Endothelial cell of umbilical vein (primary cell): Measurements from ENCODE around the gene AP3S2. TPM values are rescaled to one million over a fixed set of nuclear protein-coding genes. Genes with fewer than 3 reads are reported as not detected.
A peak's percentile ranks its signal among the peaks of the same experiment; 100 is the strongest.

Experiments used
- BruUV-seq: library from RNA; stranded (reverse); fragments of 400-500 nt; replicated peaks from 2 replicates; lab custom pipeline; 2021; lab: Mats Ljungman, UMichigan
- CTCF ChIA-PET: fragments of 300-600, 350-600 bp; sonication (Branson Sonifier 250); formaldehyde crosslinking; loops from one replicate; lab custom pipeline; 2021; ENCODE audit warnings: antibody characterized with exemption, inconsistent platforms; lab: Charles Lee
- POLR2A ChIA-PET: fragments of 300-600, 350-600 bp; sonication (Branson Sonifier 250); formaldehyde crosslinking; loops from one replicate; lab custom pipeline; 2021; ENCODE audit warnings: antibody characterized with exemption, inconsistent platforms; lab: Charles Lee
- DNase-seq: peaks from one replicate; pipeline ENCODE4 v3.0.0-alpha.2; 2011; ENCODE audit warnings: low read depth, low spot score
- FAIRE-seq: peaks from 2 replicates; lab custom pipeline; 2011; peaks lifted over from hg19 to GRCh38; lab: Jason Lieb, UNC
- H2AFZ ChIP-seq: 2 replicates; pipeline ENCODE4 v1.6.0; 2012; ENCODE audit warnings: low read depth, low read length, control low read depth, inconsistent platforms
- H3K27ac ChIP-seq: 2 replicates; pipeline ENCODE4 v1.5.1; 2011; ENCODE audit warnings: low read depth, mild to moderate bottlenecking, control low read depth, low read length, moderate library complexity; ENCODE audit not compliant: insufficient read depth
- H3K27me3 ChIP-seq, 2 experiments: 2 replicates each; pipeline versions ENCODE4 v1.6.0 to v1.6.1; 2011; ENCODE audit warnings: low read length in 2 of 2, mixed read lengths in 1 of 2; ENCODE audit not compliant: control insufficient read depth in 2 of 2, insufficient read depth in 2 of 2
- H3K36me3 ChIP-seq, 2 experiments: 2 replicates in 1 of 2; 3 replicates in 1 of 2; pipeline ENCODE4 v1.5.1; 2011; ENCODE audit warnings: low read length in 2 of 2, mild to moderate bottlenecking in 1 of 2, moderate library complexity in 1 of 2; ENCODE audit not compliant: control insufficient read depth in 2 of 2, insufficient read depth in 2 of 2; ENCODE audit errors: extremely low read depth in 1 of 2
- H3K4me1 ChIP-seq: 3 replicates; pipeline ENCODE4 v1.5.1; 2011; ENCODE audit warnings: mild to moderate bottlenecking, low read length; ENCODE audit not compliant: control insufficient read depth, insufficient read depth; ENCODE audit errors: extremely low read depth
- H3K4me2 ChIP-seq: 2 replicates; pipeline ENCODE4 v1.6.1; 2011; ENCODE audit warnings: low read length, control low read depth, mixed read lengths; ENCODE audit not compliant: insufficient read depth
- H3K4me3 ChIP-seq, 3 experiments: fragments of 200-600 bp in 1 of 3; sonication (generic), shearing (Covaris generic) in 1 of 3; replicated peaks in 1 of 3; 2 replicates each; pipeline ENCODE4 v1.5.1; 2011 to 2016; ENCODE audit warnings: control low read depth in 3 of 3, low read length in 3 of 3, mild to moderate bottlenecking in 2 of 3, inconsistent platforms in 1 of 3, low read depth in 1 of 3, moderate library complexity in 1 of 3; ENCODE audit not compliant: insufficient read depth in 1 of 3
- H3K79me2 ChIP-seq: 2 replicates; pipeline ENCODE4 v1.6.0; 2012; ENCODE audit warnings: low read length, inconsistent platforms; ENCODE audit not compliant: control insufficient read depth, insufficient read depth
- H3K9ac ChIP-seq: replicated peaks from 2 replicates; pipeline ENCODE3; 2011; ENCODE audit warnings: low read length, control low read depth; ENCODE audit not compliant: insufficient read depth; ENCODE audit errors: extremely low read depth
- H3K9me1 ChIP-seq: replicated peaks from 3 replicates; pipeline ENCODE4 v1.6.0; 2011; ENCODE audit warnings: mild to moderate bottlenecking, low read length; ENCODE audit not compliant: control insufficient read depth, insufficient read depth; ENCODE audit errors: extremely low read depth
- H3K9me3 ChIP-seq: replicated peaks from 2 replicates; pipeline ENCODE4 v1.5.1; 2012; ENCODE audit warnings: low read length, inconsistent platforms; ENCODE audit not compliant: control insufficient read depth, insufficient read depth
- H4K20me1 ChIP-seq: replicated peaks from 2 replicates; pipeline ENCODE3; 2011; ENCODE audit warnings: mild to moderate bottlenecking, low read length; ENCODE audit not compliant: control insufficient read depth, insufficient read depth; ENCODE audit errors: extremely low read depth
- EZH2 ChIP-seq: IDR thresholded peaks from 2 replicates; pipeline ENCODE4 v1.6.1; 2012; ENCODE audit warnings: borderline replicate concordance, low read depth, mild to moderate bottlenecking, moderate library complexity, low read length, inconsistent platforms; ENCODE audit not compliant: severe bottlenecking
- FOS ChIP-seq: IDR thresholded peaks from 2 replicates; pipeline ENCODE4 v1.6.1; 2011; ENCODE audit warnings: mild to moderate bottlenecking, low read length, moderate library complexity, borderline replicate concordance; ENCODE audit not compliant: insufficient read depth
- GATA2 ChIP-seq: IDR thresholded peaks from 2 replicates; pipeline ENCODE4 v1.7.0; 2011; ENCODE audit warnings: low read depth, mild to moderate bottlenecking, moderate library complexity, mixed read lengths, low read length; ENCODE audit not compliant: insufficient read length, insufficient read depth
- JUN ChIP-seq: IDR thresholded peaks from 2 replicates; pipeline ENCODE4 v1.6.1; 2011; ENCODE audit warnings: borderline replicate concordance, low read depth; ENCODE audit not compliant: insufficient read length, insufficient read depth
- MYC ChIP-seq: IDR thresholded peaks from one replicate; pipeline ENCODE4 v1.6.1; 2011; ENCODE audit warnings: mild to moderate bottlenecking, low read depth, low read length
- POLR2A ChIP-seq: IDR thresholded peaks from 2 replicates; pipeline ENCODE4 v1.6.1; 2012; ENCODE audit warnings: low read depth, mild to moderate bottlenecking, control low read depth, low read length
- POLR2AphosphoS5 ChIP-seq: IDR thresholded peaks from 2 replicates; pipeline ENCODE4 v1.6.1; 2012; ENCODE audit warnings: low read depth, mild to moderate bottlenecking, control low read depth, low read length, moderate library complexity; ENCODE audit not compliant: insufficient read depth
- dilution Hi-C: fragments of 300-500 bp; cut with MboI; formaldehyde crosslinking; loops from one replicate; pipeline ENCODE4 v1.15.0; 2019; ENCODE audit warnings: low sequenced_read_pairs; ENCODE audit not compliant: extremely low pct_ligation_motif_present
- intact Hi-C: fragments of 100-400 bp; cut with micrococcal nuclease; formaldehyde crosslinking; loops from one replicate; pipeline ENCODE4 v1.10.0; 2022
- polyA plus RNA-seq, 4 experiments: library from polyadenylated mRNA; depleted of rRNA in 3 of 4; stranded (reverse) in 3 of 4; unstranded in 1 of 4; fragments of >200 nt; gene quantifications; 2 replicates each; pipeline versions ENCODE4 v1.2.1 to v1.2.3, GENCODE V29; 2011 to 2012; ENCODE audit warnings: missing spikeins in 1 of 4
- total RNA-seq: library from RNA; stranded (reverse); gene quantifications from 2 replicates; pipeline ENCODE4 v1.2.3, GENCODE V29; 2021
- TF ChIP-seq, protein P1 (sequence below), 2 donors: IDR thresholded peaks; 1 replicate in 1 of 2; 2 replicates in 1 of 2; pipeline ENCODE4 v1.5.1; 2011; ENCODE audit warnings: low read length in 2 of 2, mild to moderate bottlenecking in 2 of 2, moderate library complexity in 2 of 2, control low read depth in 1 of 2, inconsistent platforms in 1 of 2, low read depth in 1 of 2; ENCODE audit not compliant: insufficient read depth in 1 of 2; ENCODE audit errors: extremely low read depth in 1 of 2
- TF ChIP-seq, protein P2 (sequence below): IDR thresholded peaks from 2 replicates; pipeline ENCODE4 v1.6.1; 2011; ENCODE audit not compliant: insufficient read depth, insufficient read length

AP3S2 gene
- total and polyA plus RNA-seq, 2 donors (not counting 3 experiments of a cell fraction or from before 2014, with no cell fraction given) = 14.6 to 31.1 TPM

DNA sequence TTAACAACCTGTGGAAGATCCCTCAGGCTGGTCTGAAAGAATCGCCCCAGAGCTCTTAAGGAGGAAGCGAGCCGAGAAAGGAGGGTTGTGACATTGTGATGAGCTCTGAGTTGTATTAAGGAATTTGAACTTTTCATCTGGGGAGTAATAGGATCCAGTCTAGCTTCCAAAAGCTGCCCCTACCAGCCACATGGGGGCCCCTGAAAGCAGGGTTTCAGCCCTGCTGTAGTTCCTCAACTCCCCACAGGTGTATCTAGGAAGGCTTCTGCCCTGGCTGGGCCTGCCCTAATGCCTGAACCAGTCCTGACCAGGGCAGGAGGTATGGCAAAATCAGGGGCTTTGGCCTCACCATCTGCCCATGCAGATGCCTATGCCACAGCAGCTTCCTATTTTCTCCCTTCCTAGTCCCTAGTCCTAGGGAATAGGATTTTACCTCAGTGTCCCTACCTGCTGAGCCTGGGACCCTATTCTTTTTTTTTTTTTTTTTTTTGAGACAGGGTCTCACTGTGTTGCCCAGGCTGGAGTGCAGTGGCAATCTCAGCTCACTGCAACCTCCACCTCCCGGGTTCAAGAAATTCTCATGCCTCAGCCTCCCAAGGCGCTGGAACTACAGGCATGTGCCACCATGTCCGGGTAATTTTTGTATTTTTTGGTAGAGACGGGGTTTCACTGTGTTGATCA, 5.0 kb upstream of the AP3S2 start:
- H3K9ac ChIP-seq = no peak overlapping the region
- peak; percentile 22 for DNase-seq
- no peaks in the 10 kb centered on the region for H4K20me1 ChIP-seq
- BruUV-seq = no TSS peak
- H3K4me3 ChIP-seq = no peak overlapping the region
- H3K27ac ChIP-seq = no peak overlapping the region
- H3K9me1 ChIP-seq = no peaks in the 10 kb centered on the region
- no peaks in the 10 kb centered on the region for H3K79me2 ChIP-seq
- H2AFZ ChIP-seq = no peak overlapping the region
- dilution Hi-C loops (no loop called here), intact Hi-C loops (loop anchor here (1.0 to 10.0 kb wide), 3 partner anchors 173 to 316 kb away; no protein-coding TSS in a partner anchor)
- no peaks in the 10 kb centered on the region for H3K9me3 ChIP-seq
- no peak for FAIRE-seq
- no peaks in the 10 kb centered on the region for H3K4me1 ChIP-seq
- ChIA-PET POLR2A (no interaction called here), CTCF (interaction anchor here (0.7 to 2.8 kb wide), 14 partner anchors 11 to 322 kb away, joined by 3 to 38 read pairs (median 4); partner anchors contain the start of genes ARPIN and MESP1)
- TF ChIP-seq, protein P1, sequence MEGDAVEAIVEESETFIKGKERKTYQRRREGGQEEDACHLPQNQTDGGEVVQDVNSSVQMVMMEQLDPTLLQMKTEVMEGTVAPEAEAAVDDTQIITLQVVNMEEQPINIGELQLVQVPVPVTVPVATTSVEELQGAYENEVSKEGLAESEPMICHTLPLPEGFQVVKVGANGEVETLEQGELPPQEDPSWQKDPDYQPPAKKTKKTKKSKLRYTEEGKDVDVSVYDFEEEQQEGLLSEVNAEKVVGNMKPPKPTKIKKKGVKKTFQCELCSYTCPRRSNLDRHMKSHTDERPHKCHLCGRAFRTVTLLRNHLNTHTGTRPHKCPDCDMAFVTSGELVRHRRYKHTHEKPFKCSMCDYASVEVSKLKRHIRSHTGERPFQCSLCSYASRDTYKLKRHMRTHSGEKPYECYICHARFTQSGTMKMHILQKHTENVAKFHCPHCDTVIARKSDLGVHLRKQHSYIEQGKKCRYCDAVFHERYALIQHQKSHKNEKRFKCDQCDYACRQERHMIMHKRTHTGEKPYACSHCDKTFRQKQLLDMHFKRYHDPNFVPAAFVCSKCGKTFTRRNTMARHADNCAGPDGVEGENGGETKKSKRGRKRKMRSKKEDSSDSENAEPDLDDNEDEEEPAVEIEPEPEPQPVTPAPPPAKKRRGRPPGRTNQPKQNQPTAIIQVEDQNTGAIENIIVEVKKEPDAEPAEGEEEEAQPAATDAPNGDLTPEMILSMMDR (IDR thresholded peaks at IDR 0.05; ENCODE audit: extremely low read depth in 1 of 2, insufficient read depth in 1 of 2, low read depth in 1 of 2, low read length in 2 of 2) = peak; percentile 40 to 60
- TF ChIP-seq MYC = no peak
- H3K36me3 ChIP-seq = peaks cover 0 to 11% of the 10 kb centered on the region in 2 experiments
- H3K4me2 ChIP-seq = no peak overlapping the region
- no peaks in the 10 kb centered on the region for H3K27me3 ChIP-seq

DNA sequence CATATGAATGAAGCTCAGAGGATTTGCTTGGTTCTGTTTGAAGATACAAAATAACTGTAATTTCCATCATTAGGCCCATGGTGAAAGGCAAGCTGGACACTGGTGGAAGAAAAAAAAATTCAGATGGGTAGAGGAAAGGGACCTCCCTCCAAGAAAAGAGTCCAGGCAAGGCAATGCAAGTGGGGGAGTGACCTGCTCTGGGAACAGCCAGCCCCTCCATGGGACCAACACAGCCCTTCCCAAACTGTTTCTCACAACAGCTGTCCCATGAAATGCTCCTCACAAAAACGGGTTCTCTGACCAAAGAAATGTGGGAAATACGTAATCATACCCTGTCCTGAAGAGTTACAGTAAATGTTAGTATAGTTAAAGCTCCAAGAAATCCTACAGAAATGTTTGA, 4.4 kb upstream of the AP3S2 start:
- H3K9me1 ChIP-seq = no peaks in the 10 kb centered on the region
- POLR2A ChIA-PET = no interaction called here
- no peaks in the 10 kb centered on the region for H3K9me3 ChIP-seq
- H3K27ac ChIP-seq = no peak overlapping the region
- H4K20me1 ChIP-seq = no peaks in the 10 kb centered on the region
- no peak overlapping the region for H3K9ac ChIP-seq
- no TSS peak for BruUV-seq
- dilution Hi-C loops (no loop called here), intact Hi-C loops (loop anchor here (1.0 to 10.0 kb wide), 3 partner anchors 173 to 317 kb away; no protein-coding TSS in a partner anchor)
- H3K27me3 ChIP-seq = no peaks in the 10 kb centered on the region
- peaks cover 0 to 8% of the 10 kb centered on the region in 2 experiments for H3K36me3 ChIP-seq
- CTCF ChIA-PET = interaction anchor here (0.7 to 2.8 kb wide), 14 partner anchors 10 to 323 kb away, joined by 3 to 38 read pairs (median 4); partner anchors contain the start of genes ARPIN and MESP1
- no peak overlapping the region for H3K4me3 ChIP-seq
- no peak for TF ChIP-seq MYC
- TF ChIP-seq POLR2AphosphoS5 = no peak
- TF ChIP-seq JUN = no peak
- no peak for TF ChIP-seq POLR2A
- TF ChIP-seq, protein P2, sequence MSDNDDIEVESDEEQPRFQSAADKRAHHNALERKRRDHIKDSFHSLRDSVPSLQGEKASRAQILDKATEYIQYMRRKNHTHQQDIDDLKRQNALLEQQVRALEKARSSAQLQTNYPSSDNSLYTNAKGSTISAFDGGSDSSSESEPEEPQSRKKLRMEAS = no peak
- TF ChIP-seq, protein P1 (IDR thresholded peaks at IDR 0.05; ENCODE audit: extremely low read depth in 1 of 2, insufficient read depth in 1 of 2, low read depth in 1 of 2, low read length in 2 of 2) = no peak
- TF ChIP-seq EZH2 = no peak
- TF ChIP-seq GATA2 = no peak
- TF ChIP-seq FOS = no peak
- FAIRE-seq = no peak
- DNase-seq = no peak
- H2AFZ ChIP-seq = no peak overlapping the region
- peaks cover 1% of the 10 kb centered on the region for H3K4me1 ChIP-seq
- peaks cover 5% of the 10 kb centered on the region for H3K79me2 ChIP-seq
- H3K4me2 ChIP-seq = no peak overlapping the region
